ENCODE data around the gene KLHL29.

GRCh38 chr2:23692263-23692662 lies 307.3 kb downstream of the KLHL29 start:
- TF ChIP-seq CREB1 (IDR thresholded peaks at IDR 0.05; ENCODE audit: low read depth) (no peak), MAX (IDR thresholded peaks at IDR 0.05) (no peak), REST (IDR thresholded peaks at IDR 0.05; ENCODE audit: low read depth) (no peak), NFIC (IDR thresholded peaks at IDR 0.05) (no peak), FOXM1 (IDR thresholded peaks at IDR 0.05; ENCODE audit: borderline replicate concordance, low read depth) (no peak), TEAD4 (IDR thresholded peaks at IDR 0.05) (no peak), RAD21 (IDR thresholded peaks at IDR 0.05; ENCODE audit: low read depth) (no peak), YY1 (IDR thresholded peaks at IDR 0.05; ENCODE audit: low read depth) (no peak), EP300 (IDR thresholded peaks at IDR 0.05; ENCODE audit: borderline replicate concordance) (no peak), EGR1 (IDR thresholded peaks at IDR 0.05) (no peak), TCF12 (IDR thresholded peaks at IDR 0.05; ENCODE audit: low read depth) (no peak), TAF1 (IDR thresholded peaks at IDR 0.05; ENCODE audit: low read depth) (no peak), ZBTB7A (IDR thresholded peaks at IDR 0.05; ENCODE audit: low read depth) (no peak), CEBPB (IDR thresholded peaks at IDR 0.05) (no peak)

Measured in Ishikawa (cell line).